Activated CD8-positive, alpha-beta T cell treated with anti-CD3 and anti-CD28 coated beads for 36 hours (primary cell): ENCODE measurements around the gene CEMIP. TPM values are rescaled to one million over a fixed set of nuclear protein-coding genes. Genes with fewer than 3 reads are reported as not detected.

ENCODE experiments used
- ATAC-seq: fragments of 200-7000 bp; cut with Tn5 transposase; one replicate; pipeline ENCODE4 v1.10.0; 2021; ENCODE audit warnings: mild to moderate bottlenecking, moderate library complexity
- CTCF ChIA-PET: fragments of 350-600 bp; sonication (Branson Sonifier 250); formaldehyde crosslinking; loops from one replicate; lab custom pipeline; 2021; ENCODE audit warnings: antibody characterized with exemption; lab: Charles Lee
- POLR2A ChIA-PET: fragments of 350-600 bp; sonication (Branson Sonifier 250); formaldehyde crosslinking; loops from one replicate; lab custom pipeline; 2021; ENCODE audit warnings: antibody characterized with exemption; lab: Charles Lee
- DNase-seq: peaks from one replicate; pipeline ENCODE4 v3.0.0-alpha.2; 2020
- H3K27ac Mint-ChIP-seq: one replicate; pipeline ENCODE4 v1.8.0; 2021; ENCODE audit warnings: mild to moderate bottlenecking, mixed read lengths
- H3K27me3 Mint-ChIP-seq: one replicate; pipeline ENCODE4 v1.8.0; 2021; ENCODE audit warnings: mixed read lengths
- H3K36me3 Mint-ChIP-seq: one replicate; pipeline ENCODE4 v1.8.0; 2021; ENCODE audit warnings: low read depth, mixed read lengths
- H3K4me1 Mint-ChIP-seq: one replicate; pipeline ENCODE4 v1.8.0; 2021; ENCODE audit warnings: low read depth, mixed read lengths
- H3K4me3 Mint-ChIP-seq: one replicate; pipeline ENCODE4 v1.8.0; 2021; ENCODE audit warnings: mild to moderate bottlenecking, moderate library complexity, mixed read lengths
- H3K9me3 Mint-ChIP-seq: one replicate; pipeline ENCODE4 v1.8.0; 2021; ENCODE audit warnings: mixed read lengths
- intact Hi-C: fragments of 100-400 bp; cut with micrococcal nuclease; formaldehyde crosslinking; loops from one replicate; pipeline ENCODE4 v1.10.0; 2022
- total RNA-seq, 2 experiments: library from RNA; stranded (reverse); gene quantifications; one replicate each; pipeline ENCODE4 v1.2.3, GENCODE V29; 2021
- TF ChIP-seq, protein P1 (sequence below): fragments of 200-600 bp; IDR thresholded peaks from one replicate; pipeline ENCODE4 v1.8.0; 2022; ENCODE audit warnings: antibody characterized with exemption, mild to moderate bottlenecking

Gene CEMIP
- total RNA-seq, 2 experiments from 2014 or later: not detected

DNA sequence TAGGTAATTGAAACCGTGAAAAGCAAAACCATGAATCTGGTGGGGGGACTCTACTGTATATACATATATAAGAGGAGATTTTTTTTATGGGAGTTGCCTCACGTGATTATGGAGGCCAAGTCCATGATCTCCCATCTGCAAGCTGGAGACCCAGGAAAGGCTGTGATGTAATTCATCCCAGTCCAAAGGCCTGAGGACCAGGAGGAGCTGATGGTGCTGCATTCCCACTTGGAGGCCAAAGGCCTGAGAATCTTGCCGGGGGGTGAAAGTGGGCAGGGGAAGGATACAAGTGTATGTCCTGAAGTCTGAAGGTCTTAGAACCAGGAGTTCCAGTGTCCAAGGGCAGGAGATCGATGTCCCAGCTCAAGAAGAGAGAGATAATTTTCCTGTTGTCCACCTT is 37.1 kb upstream of the CEMIP start:
- ChIA-PET POLR2A (no interaction called here), CTCF (no interaction called here)
- H3K27ac Mint-ChIP-seq: no peak overlapping the region
- no peak overlapping the region for H3K4me3 Mint-ChIP-seq
- DNase-seq: no peak
- H3K4me1 Mint-ChIP-seq: no peaks in the 10 kb centered on the region
- ATAC-seq: no peak
- H3K36me3 Mint-ChIP-seq: peaks cover 2% of the 10 kb centered on the region
- TF ChIP-seq, protein P1, sequence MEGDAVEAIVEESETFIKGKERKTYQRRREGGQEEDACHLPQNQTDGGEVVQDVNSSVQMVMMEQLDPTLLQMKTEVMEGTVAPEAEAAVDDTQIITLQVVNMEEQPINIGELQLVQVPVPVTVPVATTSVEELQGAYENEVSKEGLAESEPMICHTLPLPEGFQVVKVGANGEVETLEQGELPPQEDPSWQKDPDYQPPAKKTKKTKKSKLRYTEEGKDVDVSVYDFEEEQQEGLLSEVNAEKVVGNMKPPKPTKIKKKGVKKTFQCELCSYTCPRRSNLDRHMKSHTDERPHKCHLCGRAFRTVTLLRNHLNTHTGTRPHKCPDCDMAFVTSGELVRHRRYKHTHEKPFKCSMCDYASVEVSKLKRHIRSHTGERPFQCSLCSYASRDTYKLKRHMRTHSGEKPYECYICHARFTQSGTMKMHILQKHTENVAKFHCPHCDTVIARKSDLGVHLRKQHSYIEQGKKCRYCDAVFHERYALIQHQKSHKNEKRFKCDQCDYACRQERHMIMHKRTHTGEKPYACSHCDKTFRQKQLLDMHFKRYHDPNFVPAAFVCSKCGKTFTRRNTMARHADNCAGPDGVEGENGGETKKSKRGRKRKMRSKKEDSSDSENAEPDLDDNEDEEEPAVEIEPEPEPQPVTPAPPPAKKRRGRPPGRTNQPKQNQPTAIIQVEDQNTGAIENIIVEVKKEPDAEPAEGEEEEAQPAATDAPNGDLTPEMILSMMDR: no peak
- H3K27me3 Mint-ChIP-seq: no peaks in the 10 kb centered on the region
- H3K9me3 Mint-ChIP-seq: peaks cover 7% of the 10 kb centered on the region
- intact Hi-C loops: no loop called here

DNA sequence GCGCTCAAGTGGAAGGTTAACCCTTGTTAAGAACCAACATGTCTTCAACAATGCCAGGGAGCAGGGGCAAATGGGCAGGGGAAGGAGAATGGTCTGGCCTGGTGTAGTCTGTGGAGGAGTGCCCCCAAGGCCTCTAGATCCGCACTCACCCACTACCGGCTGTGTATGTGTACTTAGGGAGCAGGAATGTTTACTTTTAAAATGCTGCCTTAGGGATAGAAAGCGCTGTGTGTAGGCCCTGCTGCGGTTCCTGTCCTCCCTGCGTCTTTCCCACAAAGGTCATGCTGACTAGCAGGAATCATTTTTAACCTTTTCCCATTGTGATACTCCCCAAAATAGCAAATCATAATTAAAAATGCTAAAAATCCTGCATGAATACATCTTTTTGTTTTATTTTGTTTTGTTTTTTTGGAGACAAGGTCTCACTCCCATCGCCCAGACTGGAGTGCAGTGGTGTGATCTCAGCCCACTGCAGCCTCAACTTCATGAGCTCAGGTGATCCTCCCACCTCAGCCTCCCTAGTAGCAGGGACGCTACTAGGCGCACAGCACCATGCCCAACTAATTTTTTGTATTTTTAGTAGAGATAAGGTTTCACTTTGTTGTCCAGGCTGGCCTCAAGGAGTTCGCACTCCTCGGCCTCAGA is 35.9 kb upstream of the CEMIP start:
- H3K36me3 Mint-ChIP-seq: peaks cover 2% of the 10 kb centered on the region
- no peaks in the 10 kb centered on the region for H3K27me3 Mint-ChIP-seq
- ATAC-seq (no peak), DNase-seq (no peak)
- no peaks in the 10 kb centered on the region for H3K4me1 Mint-ChIP-seq
- intact Hi-C loops: no loop called here
- H3K4me3 Mint-ChIP-seq: no peak overlapping the region
- peaks cover 7% of the 10 kb centered on the region for H3K9me3 Mint-ChIP-seq
- CTCF ChIA-PET: no interaction called here
- no peak overlapping the region for H3K27ac Mint-ChIP-seq
- TF ChIP-seq, protein P1: no peak
- POLR2A ChIA-PET: no interaction called here

DNA sequence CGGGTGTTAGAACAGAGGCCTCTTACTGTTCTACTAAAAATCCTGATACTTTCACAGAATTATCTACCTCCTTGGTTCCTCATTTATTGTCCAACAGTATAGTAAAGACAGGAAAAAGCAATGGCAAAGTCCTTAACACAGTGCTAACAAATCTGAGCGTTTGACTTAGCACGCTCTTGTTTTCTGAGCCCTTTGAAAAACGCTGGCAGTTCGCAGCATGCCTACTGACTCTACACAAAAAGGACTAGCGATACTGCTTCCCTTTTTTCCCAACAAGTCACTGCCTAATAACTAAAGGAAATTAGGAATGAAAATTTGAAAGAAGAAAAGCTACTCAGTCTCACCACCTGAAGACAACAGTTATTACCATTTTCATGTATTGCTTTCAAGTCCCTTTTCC is 34.8 kb upstream of the CEMIP start:
- H3K4me3 Mint-ChIP-seq: no peak overlapping the region
- no peaks in the 10 kb centered on the region for H3K4me1 Mint-ChIP-seq

DNA sequence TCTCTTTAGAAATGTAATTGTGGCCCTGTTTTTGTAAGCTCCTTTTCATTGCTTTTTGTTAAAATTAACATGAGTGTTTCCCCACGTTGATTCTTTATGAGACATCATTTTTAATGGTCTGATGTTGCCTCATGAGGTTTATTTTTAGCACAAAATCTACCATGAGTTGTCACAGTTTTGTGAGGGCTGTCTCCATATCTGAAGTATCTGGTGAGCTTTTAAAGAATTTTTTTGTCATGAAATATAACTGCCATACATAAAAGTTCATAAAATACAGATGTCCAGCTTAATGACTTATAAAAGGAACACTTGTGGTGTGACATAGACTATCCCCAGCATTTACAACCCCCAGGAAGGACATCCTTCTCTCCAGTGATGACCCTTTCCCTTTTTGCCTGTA is 34.3 kb upstream of the CEMIP start:
- TF ChIP-seq, protein P1: no peak
- DNase-seq (no peak), ATAC-seq (no peak)
- no peaks in the 10 kb centered on the region for H3K4me1 Mint-ChIP-seq
- intact Hi-C loops: no loop called here
- H3K9me3 Mint-ChIP-seq: peaks cover 7% of the 10 kb centered on the region
- no peaks in the 10 kb centered on the region for H3K27me3 Mint-ChIP-seq
- CTCF ChIA-PET: no interaction called here
- H3K4me3 Mint-ChIP-seq: no peak overlapping the region
- POLR2A ChIA-PET: no interaction called here
- H3K36me3 Mint-ChIP-seq: peaks cover 2% of the 10 kb centered on the region
- no peak overlapping the region for H3K27ac Mint-ChIP-seq

More for the DNA sequence above, 34.8 kb upstream of the CEMIP start:
- Mint-ChIP-seq H3K27me3 (no peaks in the 10 kb centered on the region), H3K27ac (no peak overlapping the region), H3K36me3 (peaks cover 2% of the 10 kb centered on the region), H3K9me3 (peaks cover 7% of the 10 kb centered on the region)
- TF ChIP-seq, protein P1: no peak
- intact Hi-C loops: no loop called here
- DNase-seq: no peak
- ChIA-PET CTCF (no interaction called here), POLR2A (no interaction called here)
- no peak for ATAC-seq

DNA sequence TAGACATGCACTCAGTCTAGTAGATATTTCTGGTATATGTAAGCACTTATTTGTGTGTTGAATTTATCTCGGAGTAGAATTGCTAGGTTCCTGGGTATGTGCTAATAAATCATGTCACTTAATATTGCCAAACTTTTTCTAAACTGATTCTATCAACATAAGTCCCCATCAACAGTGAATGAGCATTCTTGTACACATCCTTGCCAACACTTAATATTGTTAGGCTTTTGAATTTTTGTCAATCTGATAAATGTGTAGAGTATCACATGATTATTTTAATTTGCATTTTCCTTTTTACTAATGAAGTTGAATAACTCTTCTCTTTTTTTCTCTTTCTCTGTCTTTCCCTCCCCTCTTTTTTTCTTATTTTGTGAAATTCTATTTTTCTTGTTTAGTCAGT is 33.3 kb upstream of the CEMIP start:
- Mint-ChIP-seq H3K4me1 (no peaks in the 10 kb centered on the region), H3K4me3 (no peak overlapping the region), H3K27me3 (no peaks in the 10 kb centered on the region), H3K9me3 (peaks cover 7% of the 10 kb centered on the region), H3K27ac (no peak overlapping the region), H3K36me3 (peaks cover 2% of the 10 kb centered on the region)
- POLR2A ChIA-PET: no interaction called here
- DNase-seq: no peak
- ATAC-seq: no peak
- TF ChIP-seq, protein P1: no peak
- intact Hi-C loops: no loop called here
- CTCF ChIA-PET: no interaction called here
